HepG2 (cell line): Measurements from ENCODE around the gene ILRUN. TPM values are rescaled to one million over a fixed set of nuclear protein-coding genes. Genes with fewer than 3 reads are reported as not detected.

ENCODE experiments used
- BHLHE40 ChIP-seq: IDR thresholded peaks from 2 replicates; pipeline ENCODE4 v1.6.1; 2011; ENCODE audit warnings: low read length, improper control_type of control experiment
- FOXA1 ChIP-seq, 2 experiments: fragments of 450-650 bp in 1 of 2; sonication (generic) in 1 of 2; formaldehyde crosslinking in 1 of 2; IDR thresholded peaks; 2 replicates each; pipeline versions ENCODE4 v1.4.0 to v1.6.1; 2016 to 2020; ENCODE audit warnings: missing genetic modification reagents in 1 of 2
- KDM4B ChIP-seq: sonication (generic); formaldehyde crosslinking; IDR thresholded peaks from 2 replicates; pipeline ENCODE4 v1.4.0; 2020; ENCODE audit warnings: missing genetic modification reagents
- KDM5A ChIP-seq: fragments of 200-600 bp; sonication (generic); IDR thresholded peaks from 2 replicates; pipeline ENCODE4 v1.7.0; 2018; ENCODE audit warnings: antibody characterized with exemption, mild to moderate bottlenecking, low read length, borderline replicate concordance
- SOX13 ChIP-seq, 3 experiments: fragments of 450-650 bp in 1 of 3; sonication (generic) in 1 of 3; formaldehyde crosslinking in 1 of 3; IDR thresholded peaks in 2 of 3; conservative IDR thresholded peaks in 1 of 3; 2 replicates each; pipeline versions ENCODE4 v1.5.0 to v1.6.1; 2016 to 2020; ENCODE audit warnings: antibody characterized with exemption in 1 of 3, mild to moderate bottlenecking in 1 of 3, missing compliant biosample characterization in 1 of 3, missing genetic modification reagents in 1 of 3, moderate library complexity in 1 of 3
- ZNF556 ChIP-seq: sonication (generic); formaldehyde crosslinking; IDR thresholded peaks from 2 replicates; pipeline ENCODE4 v1.4.0; 2020; ENCODE audit warnings: mild to moderate bottlenecking, missing genetic modification reagents, borderline replicate concordance
- polyA plus RNA-seq, 8 experiments: library from polyadenylated mRNA; depleted of rRNA in 3 of 8; stranded (reverse) in 7 of 8; unstranded in 1 of 8; fragments of >200 nt; fragmentation: Illumina TruSeq in 4 of 8; extraction: Trizol in 4 of 8; gene quantifications; 2 replicates each; pipeline versions ENCODE4 v1.2.1 to v1.2.3, GENCODE V29; 2011 to 2016; ENCODE audit warnings: low read depth in 4 of 8, missing spikeins in 1 of 8, mixed read lengths in 1 of 8; ENCODE audit not compliant: insufficient read depth in 1 of 8
- total RNA-seq, 5 experiments: library from RNA; depleted of rRNA; stranded (reverse); fragments of >200 nt; fragmentation: Illumina TruSeq; extraction: Trizol; gene quantifications; 2 replicates each; pipeline ENCODE4 v1.2.3, GENCODE V29; 2016; ENCODE audit warnings: low read depth in 1 of 5
- TF ChIP-seq, protein P1 (sequence below): sonication (generic); IDR thresholded peaks from 2 replicates; pipeline ENCODE4 v1.6.1; 2016; ENCODE audit warnings: low read depth, borderline replicate concordance
- TF ChIP-seq, protein P2 (sequence below): sonication (generic); formaldehyde crosslinking; IDR thresholded peaks from 2 replicates; pipeline ENCODE4 v1.4.0; 2020; ENCODE audit warnings: missing genetic modification reagents, borderline replicate concordance
- TF ChIP-seq, protein P3 (sequence below): fragments of 450-650 bp; IDR thresholded peaks from 2 replicates; pipeline ENCODE4 v1.6.1; 2017
- TF ChIP-seq, protein P4 (sequence below): sonication (generic); formaldehyde crosslinking; IDR thresholded peaks from 2 replicates; pipeline ENCODE4 v1.8.0; 2022; ENCODE audit warnings: low read depth, missing genetic modification reagents
- TF ChIP-seq, protein P5 (sequence below): IDR thresholded peaks from 2 replicates; pipeline ENCODE4 v1.4.0; 2020; ENCODE audit warnings: mild to moderate bottlenecking, missing genetic modification reagents
- TF ChIP-seq, protein P6 (sequence below): IDR thresholded peaks from 2 replicates; pipeline ENCODE4 v1.6.1; 2016; ENCODE audit warnings: missing biosample characterization, missing genetic modification reagents, low read depth

The ILRUN gene
- total and polyA plus RNA-seq, 2 of the 13 experiments (the other 11 are each of a cell fraction or from before 2014, with no cell fraction given), result 45.5 to 66.6 TPM

DNA sequence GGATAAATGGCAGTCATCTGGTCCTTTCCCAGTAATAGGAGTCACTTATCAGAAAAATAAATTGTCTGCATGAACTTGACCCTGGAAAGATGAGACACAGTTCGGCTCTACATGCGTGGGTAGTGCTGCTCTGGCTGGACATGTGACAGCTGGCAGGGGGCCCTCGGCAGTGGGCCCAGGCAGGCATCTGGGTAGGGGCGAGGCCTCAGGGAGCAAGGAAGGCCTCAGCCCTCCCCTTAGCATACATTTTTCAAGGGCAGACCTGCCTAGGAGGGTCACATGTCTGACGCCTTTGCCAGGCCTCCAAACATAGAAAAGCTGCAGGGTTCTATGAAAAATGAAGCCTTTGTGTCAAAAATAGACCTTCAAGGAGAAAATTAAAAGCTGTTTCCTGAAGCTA, 12.8 kb upstream of the ILRUN start (continued):
- TF ChIP-seq FOXA1 (IDR thresholded peaks at IDR 0.05) (no peak), FOXA1 (CRISPR knock-in tag; IDR thresholded peaks at IDR 0.05) (no peak), BHLHE40 (no peak), KDM4B (no peak), SOX13 (IDR thresholded peaks at IDR 0.05) (no peak), SOX13 (CRISPR knock-in tag; conservative IDR thresholded peaks at IDR 0.05 in 1 of 2, IDR thresholded peaks at IDR 0.05 in 1 of 2) (peak in 1 of 2 experiments; percentile 23; a peak in 1 of 4 replicates), ZNF556 (CRISPR knock-in tag) (no peak), KDM5A (no peak)
- TF ChIP-seq, protein P1, sequence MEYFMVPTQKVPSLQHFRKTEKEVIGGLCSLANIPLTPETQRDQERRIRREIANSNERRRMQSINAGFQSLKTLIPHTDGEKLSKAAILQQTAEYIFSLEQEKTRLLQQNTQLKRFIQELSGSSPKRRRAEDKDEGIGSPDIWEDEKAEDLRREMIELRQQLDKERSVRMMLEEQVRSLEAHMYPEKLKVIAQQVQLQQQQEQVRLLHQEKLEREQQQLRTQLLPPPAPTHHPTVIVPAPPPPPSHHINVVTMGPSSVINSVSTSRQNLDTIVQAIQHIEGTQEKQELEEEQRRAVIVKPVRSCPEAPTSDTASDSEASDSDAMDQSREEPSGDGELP, result peak; percentile 37; the same call in 1 of the 2 replicates
- TF ChIP-seq, protein P2, sequence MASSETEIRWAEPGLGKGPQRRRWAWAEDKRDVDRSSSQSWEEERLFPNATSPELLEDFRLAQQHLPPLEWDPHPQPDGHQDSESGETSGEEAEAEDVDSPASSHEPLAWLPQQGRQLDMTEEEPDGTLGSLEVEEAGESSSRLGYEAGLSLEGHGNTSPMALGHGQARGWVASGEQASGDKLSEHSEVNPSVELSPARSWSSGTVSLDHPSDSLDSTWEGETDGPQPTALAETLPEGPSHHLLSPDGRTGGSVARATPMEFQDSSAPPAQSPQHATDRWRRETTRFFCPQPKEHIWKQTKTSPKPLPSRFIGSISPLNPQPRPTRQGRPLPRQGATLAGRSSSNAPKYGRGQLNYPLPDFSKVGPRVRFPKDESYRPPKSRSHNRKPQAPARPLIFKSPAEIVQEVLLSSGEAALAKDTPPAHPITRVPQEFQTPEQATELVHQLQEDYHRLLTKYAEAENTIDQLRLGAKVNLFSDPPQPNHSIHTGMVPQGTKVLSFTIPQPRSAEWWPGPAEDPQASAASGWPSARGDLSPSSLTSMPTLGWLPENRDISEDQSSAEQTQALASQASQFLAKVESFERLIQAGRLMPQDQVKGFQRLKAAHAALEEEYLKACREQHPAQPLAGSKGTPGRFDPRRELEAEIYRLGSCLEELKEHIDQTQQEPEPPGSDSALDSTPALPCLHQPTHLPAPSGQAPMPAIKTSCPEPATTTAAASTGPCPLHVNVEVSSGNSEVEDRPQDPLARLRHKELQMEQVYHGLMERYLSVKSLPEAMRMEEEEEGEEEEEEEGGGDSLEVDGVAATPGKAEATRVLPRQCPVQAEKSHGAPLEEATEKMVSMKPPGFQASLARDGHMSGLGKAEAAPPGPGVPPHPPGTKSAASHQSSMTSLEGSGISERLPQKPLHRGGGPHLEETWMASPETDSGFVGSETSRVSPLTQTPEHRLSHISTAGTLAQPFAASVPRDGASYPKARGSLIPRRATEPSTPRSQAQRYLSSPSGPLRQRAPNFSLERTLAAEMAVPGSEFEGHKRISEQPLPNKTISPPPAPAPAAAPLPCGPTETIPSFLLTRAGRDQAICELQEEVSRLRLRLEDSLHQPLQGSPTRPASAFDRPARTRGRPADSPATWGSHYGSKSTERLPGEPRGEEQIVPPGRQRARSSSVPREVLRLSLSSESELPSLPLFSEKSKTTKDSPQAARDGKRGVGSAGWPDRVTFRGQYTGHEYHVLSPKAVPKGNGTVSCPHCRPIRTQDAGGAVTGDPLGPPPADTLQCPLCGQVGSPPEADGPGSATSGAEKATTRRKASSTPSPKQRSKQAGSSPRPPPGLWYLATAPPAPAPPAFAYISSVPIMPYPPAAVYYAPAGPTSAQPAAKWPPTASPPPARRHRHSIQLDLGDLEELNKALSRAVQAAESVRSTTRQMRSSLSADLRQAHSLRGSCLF (CRISPR knock-in tag), result no peak
- TF ChIP-seq, protein P3, sequence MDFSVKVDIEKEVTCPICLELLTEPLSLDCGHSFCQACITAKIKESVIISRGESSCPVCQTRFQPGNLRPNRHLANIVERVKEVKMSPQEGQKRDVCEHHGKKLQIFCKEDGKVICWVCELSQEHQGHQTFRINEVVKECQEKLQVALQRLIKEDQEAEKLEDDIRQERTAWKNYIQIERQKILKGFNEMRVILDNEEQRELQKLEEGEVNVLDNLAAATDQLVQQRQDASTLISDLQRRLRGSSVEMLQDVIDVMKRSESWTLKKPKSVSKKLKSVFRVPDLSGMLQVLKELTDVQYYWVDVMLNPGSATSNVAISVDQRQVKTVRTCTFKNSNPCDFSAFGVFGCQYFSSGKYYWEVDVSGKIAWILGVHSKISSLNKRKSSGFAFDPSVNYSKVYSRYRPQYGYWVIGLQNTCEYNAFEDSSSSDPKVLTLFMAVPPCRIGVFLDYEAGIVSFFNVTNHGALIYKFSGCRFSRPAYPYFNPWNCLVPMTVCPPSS, result no peak
- TF ChIP-seq, protein P4, sequence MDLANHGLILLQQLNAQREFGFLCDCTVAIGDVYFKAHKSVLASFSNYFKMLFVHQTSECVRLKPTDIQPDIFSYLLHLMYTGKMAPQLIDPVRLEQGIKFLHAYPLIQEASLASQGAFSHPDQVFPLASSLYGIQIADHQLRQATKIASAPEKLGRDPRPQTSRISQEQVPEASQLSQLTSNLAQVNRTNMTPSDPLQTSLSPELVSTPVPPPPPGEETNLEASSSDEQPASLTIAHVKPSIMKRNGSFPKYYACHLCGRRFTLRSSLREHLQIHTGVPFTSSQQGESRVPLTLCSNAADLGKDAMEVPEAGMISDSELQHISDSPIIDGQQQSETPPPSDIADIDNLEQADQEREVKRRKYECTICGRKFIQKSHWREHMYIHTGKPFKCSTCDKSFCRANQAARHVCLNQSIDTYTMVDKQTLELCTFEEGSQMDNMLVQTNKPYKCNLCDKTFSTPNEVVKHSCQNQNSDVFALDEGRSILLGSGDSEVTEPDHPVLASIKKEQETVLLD (CRISPR knock-in tag), result no peak
- TF ChIP-seq, protein P5, sequence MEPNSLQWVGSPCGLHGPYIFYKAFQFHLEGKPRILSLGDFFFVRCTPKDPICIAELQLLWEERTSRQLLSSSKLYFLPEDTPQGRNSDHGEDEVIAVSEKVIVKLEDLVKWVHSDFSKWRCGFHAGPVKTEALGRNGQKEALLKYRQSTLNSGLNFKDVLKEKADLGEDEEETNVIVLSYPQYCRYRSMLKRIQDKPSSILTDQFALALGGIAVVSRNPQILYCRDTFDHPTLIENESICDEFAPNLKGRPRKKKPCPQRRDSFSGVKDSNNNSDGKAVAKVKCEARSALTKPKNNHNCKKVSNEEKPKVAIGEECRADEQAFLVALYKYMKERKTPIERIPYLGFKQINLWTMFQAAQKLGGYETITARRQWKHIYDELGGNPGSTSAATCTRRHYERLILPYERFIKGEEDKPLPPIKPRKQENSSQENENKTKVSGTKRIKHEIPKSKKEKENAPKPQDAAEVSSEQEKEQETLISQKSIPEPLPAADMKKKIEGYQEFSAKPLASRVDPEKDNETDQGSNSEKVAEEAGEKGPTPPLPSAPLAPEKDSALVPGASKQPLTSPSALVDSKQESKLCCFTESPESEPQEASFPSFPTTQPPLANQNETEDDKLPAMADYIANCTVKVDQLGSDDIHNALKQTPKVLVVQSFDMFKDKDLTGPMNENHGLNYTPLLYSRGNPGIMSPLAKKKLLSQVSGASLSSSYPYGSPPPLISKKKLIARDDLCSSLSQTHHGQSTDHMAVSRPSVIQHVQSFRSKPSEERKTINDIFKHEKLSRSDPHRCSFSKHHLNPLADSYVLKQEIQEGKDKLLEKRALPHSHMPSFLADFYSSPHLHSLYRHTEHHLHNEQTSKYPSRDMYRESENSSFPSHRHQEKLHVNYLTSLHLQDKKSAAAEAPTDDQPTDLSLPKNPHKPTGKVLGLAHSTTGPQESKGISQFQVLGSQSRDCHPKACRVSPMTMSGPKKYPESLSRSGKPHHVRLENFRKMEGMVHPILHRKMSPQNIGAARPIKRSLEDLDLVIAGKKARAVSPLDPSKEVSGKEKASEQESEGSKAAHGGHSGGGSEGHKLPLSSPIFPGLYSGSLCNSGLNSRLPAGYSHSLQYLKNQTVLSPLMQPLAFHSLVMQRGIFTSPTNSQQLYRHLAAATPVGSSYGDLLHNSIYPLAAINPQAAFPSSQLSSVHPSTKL (CRISPR knock-in tag), result peak; percentile 35; the same call in 1 of the 2 replicates
- TF ChIP-seq, protein P6, sequence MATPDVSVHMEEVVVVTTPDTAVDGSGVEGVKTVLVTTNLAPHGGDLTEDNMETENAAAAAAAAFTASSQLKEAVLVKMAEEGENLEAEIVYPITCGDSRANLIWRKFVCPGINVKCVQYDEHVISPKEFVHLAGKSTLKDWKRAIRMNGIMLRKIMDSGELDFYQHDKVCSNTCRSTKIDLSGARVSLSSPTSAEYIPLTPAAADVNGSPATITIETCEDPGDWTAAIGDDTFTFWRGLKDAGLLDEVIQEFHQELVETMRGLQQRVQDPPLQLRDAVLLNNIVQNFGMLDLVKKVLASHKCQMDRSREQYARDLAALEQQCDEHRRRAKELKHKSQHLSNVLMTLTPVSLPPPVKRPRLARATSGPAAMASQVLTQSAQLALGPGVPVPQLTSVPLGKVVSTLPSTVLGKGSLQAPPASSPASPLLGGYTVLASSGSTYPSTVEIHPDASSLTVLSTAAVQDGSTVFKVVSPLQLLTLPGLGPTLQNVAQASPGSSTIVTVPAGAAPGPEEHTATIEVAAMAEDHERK (CRISPR knock-in tag), result no peak
